ENCODE measurements around the gene SYCP2. TPM values are rescaled to one million over a fixed set of nuclear protein-coding genes. Genes with fewer than 3 reads are reported as not detected.

The SYCP2 gene
- total RNA-seq, 1 donor from 2014 or later = 1.9 TPM

- DNase-seq = no peak
- no peak for TF ChIP-seq CTCF (IDR thresholded peaks at IDR 0.05)
- no peaks in the 10 kb centered on the region for H3K4me1 ChIP-seq
- ATAC-seq = no peak
- intact Hi-C loops (cut with DNase I) = no loop called here
- H3K9me3 ChIP-seq = no peaks in the 10 kb centered on the region
- H3K27me3 ChIP-seq = no peaks in the 10 kb centered on the region
- no peaks in the 10 kb centered on the region for H3K36me3 ChIP-seq
- H3K27ac ChIP-seq = peak overlapping the region; percentile 70
- no peak overlapping the region for H3K4me3 ChIP-seq
Observed at GRCh38 chr20:59828125-59829053, 105.0 kb downstream of the SYCP2 start.

GRCh38 chr20:59827138-59828056, 106.0 kb downstream of the SYCP2 start:
- Histone ChIP-seq H3K36me3 (no peaks in the 10 kb centered on the region), H3K9me3 (no peaks in the 10 kb centered on the region), H3K27ac (peak overlapping the region; percentile 70), H3K4me3 (no peak overlapping the region), H3K27me3 (no peaks in the 10 kb centered on the region), H3K4me1 (no peaks in the 10 kb centered on the region)
- no peak for ATAC-seq
- intact Hi-C loops (cut with DNase I) = no loop called here
- no peak for DNase-seq
- no peak for TF ChIP-seq CTCF (IDR thresholded peaks at IDR 0.05)

- Histone ChIP-seq H3K4me1 (no peaks in the 10 kb centered on the region), H3K27me3 (no peaks in the 10 kb centered on the region), H3K27ac (peak overlapping the region; percentile 70), H3K36me3 (no peaks in the 10 kb centered on the region), H3K9me3 (no peaks in the 10 kb centered on the region), H3K4me3 (no peak overlapping the region)
- DNase-seq (peak; percentile 86), ATAC-seq (peak; percentile 88)
- TF ChIP-seq CTCF (IDR thresholded peaks at IDR 0.05) = no peak
- intact Hi-C loops (cut with DNase I) = no loop called here
Observed at GRCh38 chr20:59825944-59826759, 107.3 kb downstream of the SYCP2 start.

- H3K9me3 ChIP-seq = no peaks in the 10 kb centered on the region
- no peaks in the 10 kb centered on the region for H3K36me3 ChIP-seq
- DNase-seq (no peak), ATAC-seq (no peak)
- no peak overlapping the region for H3K4me3 ChIP-seq
- H3K4me1 ChIP-seq = no peaks in the 10 kb centered on the region
- no peak for TF ChIP-seq CTCF (IDR thresholded peaks at IDR 0.05)
- H3K27ac ChIP-seq = no peak overlapping the region
- no peaks in the 10 kb centered on the region for H3K27me3 ChIP-seq
- intact Hi-C loops (cut with DNase I) = no loop called here
Observed at GRCh38 chr20:59825563-59825920, 107.9 kb downstream of the SYCP2 start.
